ENCODE results near the gene TSPAN9. TPM values are rescaled to one million over a fixed set of nuclear protein-coding genes. Genes with fewer than 3 reads are reported as not detected.

Gene TSPAN9
- total and polyA plus RNA-seq, 2 donors from 2014 or later: 62.4 to 81.6 TPM

- no peak for DNase-seq
- Histone ChIP-seq H3K9ac (ENCODE audit: low read length in 3 of 3) (no peak overlapping the region), H3K36me3 (ENCODE audit: control insufficient read depth in 2 of 3, insufficient read depth in 3 of 3, low read length in 3 of 3) (no peaks in the 10 kb centered on the region), H3K27ac (ENCODE audit: low read depth in 2 of 2, low read length in 2 of 2) (no peak overlapping the region), H3K4me1 (ENCODE audit: control insufficient read depth in 2 of 3, insufficient read depth in 2 of 3, low read depth in 1 of 3, low read length in 3 of 3) (peaks cover 0 to 3% (median 0%) of the 10 kb centered on the region in 3 donors), H3K9me3 (ENCODE audit: control insufficient read depth in 2 of 3, insufficient read depth in 1 of 3, low read length in 3 of 3) (no peaks in the 10 kb centered on the region), H3K4me3 (ENCODE audit: low read length in 3 of 3) (no peak overlapping the region), H3K27me3 (ENCODE audit: control insufficient read depth, insufficient read depth, low read length) (no peaks in the 10 kb centered on the region)
- FAIRE-seq: no peak
- intact Hi-C loops (cut with DNase I): no loop called here
- TF ChIP-seq CTCF (IDR thresholded peaks at IDR 0.05; ENCODE audit: borderline replicate concordance, extremely low read depth, insufficient read depth): no peak
Observed at GRCh38 chr12:3310271-3311026, 233.3 kb downstream of the TSPAN9 start.

DNA sequence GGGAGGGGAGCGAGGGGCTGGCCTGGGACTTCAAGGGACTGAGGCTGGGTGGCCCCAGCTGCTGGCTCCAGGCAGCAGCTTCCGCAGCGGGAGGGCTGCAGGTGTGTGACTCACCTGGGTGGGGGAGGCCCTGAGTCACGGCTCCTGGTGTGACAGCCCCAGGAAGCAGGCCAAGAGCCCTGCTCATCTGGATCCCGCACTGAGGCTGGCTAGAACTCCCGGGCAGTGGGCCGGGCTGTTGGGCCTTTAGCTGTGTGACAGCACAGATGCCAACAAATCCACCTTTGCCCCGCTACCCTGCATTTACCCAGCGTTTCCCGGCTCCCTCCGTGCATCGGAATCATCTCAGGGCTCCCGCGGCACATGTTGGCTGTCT, 233.8 kb downstream of the TSPAN9 start:
- H3K27me3 ChIP-seq (ENCODE audit: control insufficient read depth, insufficient read depth, low read length): no peaks in the 10 kb centered on the region
- no peak overlapping the region for H3K4me3 ChIP-seq (ENCODE audit: low read length in 3 of 3)
- no peaks in the 10 kb centered on the region for H3K36me3 ChIP-seq (ENCODE audit: control insufficient read depth in 2 of 3, insufficient read depth in 3 of 3, low read length in 3 of 3)
- H3K27ac ChIP-seq (ENCODE audit: low read depth in 2 of 2, low read length in 2 of 2): no peak overlapping the region
- H3K9ac ChIP-seq (ENCODE audit: low read length in 3 of 3): no peak overlapping the region
- TF ChIP-seq CTCF (IDR thresholded peaks at IDR 0.05; ENCODE audit: borderline replicate concordance, extremely low read depth, insufficient read depth): no peak
- peaks cover 0 to 3% (median 0%) of the 10 kb centered on the region in 3 donors for H3K4me1 ChIP-seq (ENCODE audit: control insufficient read depth in 2 of 3, insufficient read depth in 2 of 3, low read depth in 1 of 3, low read length in 3 of 3)
- DNase-seq (peak in 1 of 5 donors; percentile 93), FAIRE-seq (no peak)
- H3K9me3 ChIP-seq (ENCODE audit: control insufficient read depth in 2 of 3, insufficient read depth in 1 of 3, low read length in 3 of 3): no peaks in the 10 kb centered on the region
- intact Hi-C loops (cut with DNase I): no loop called here

- Histone ChIP-seq H3K4me3 (ENCODE audit: low read length in 3 of 3) (no peak overlapping the region), H3K27ac (ENCODE audit: low read depth in 2 of 2, low read length in 2 of 2) (no peak overlapping the region), H3K9ac (ENCODE audit: low read length in 3 of 3) (no peak overlapping the region), H3K4me1 (ENCODE audit: control insufficient read depth in 2 of 3, insufficient read depth in 2 of 3, low read depth in 1 of 3, low read length in 3 of 3) (peaks cover 0 to 3% (median 0%) of the 10 kb centered on the region in 3 donors), H3K27me3 (ENCODE audit: control insufficient read depth, insufficient read depth, low read length) (no peaks in the 10 kb centered on the region), H3K36me3 (ENCODE audit: control insufficient read depth in 2 of 3, insufficient read depth in 3 of 3, low read length in 3 of 3) (no peaks in the 10 kb centered on the region), H3K9me3 (ENCODE audit: control insufficient read depth in 2 of 3, insufficient read depth in 1 of 3, low read length in 3 of 3) (no peaks in the 10 kb centered on the region)
- DNase-seq (no peak), FAIRE-seq (no peak)
- intact Hi-C loops (cut with DNase I): no loop called here
- no peak for TF ChIP-seq CTCF (IDR thresholded peaks at IDR 0.05; ENCODE audit: borderline replicate concordance, extremely low read depth, insufficient read depth)
Observed at GRCh38 chr12:3311491-3312103, 234.4 kb downstream of the TSPAN9 start.
